Activated CD4-positive, alpha-beta T cell treated with anti-CD3 and anti-CD28 coated beads, Interleukin-10, Interleukin-2, amounts not matched to agents 100 ng/mL and 50 ng/mL, durations not matched to agents 16 hours and 8 hours (primary cell): ENCODE data around the gene SCO2.

Experiments
- DNase-seq: peaks from one replicate; pipeline ENCODE4 v3.0.0-alpha.2; 2020

SCO2 gene

DNA sequence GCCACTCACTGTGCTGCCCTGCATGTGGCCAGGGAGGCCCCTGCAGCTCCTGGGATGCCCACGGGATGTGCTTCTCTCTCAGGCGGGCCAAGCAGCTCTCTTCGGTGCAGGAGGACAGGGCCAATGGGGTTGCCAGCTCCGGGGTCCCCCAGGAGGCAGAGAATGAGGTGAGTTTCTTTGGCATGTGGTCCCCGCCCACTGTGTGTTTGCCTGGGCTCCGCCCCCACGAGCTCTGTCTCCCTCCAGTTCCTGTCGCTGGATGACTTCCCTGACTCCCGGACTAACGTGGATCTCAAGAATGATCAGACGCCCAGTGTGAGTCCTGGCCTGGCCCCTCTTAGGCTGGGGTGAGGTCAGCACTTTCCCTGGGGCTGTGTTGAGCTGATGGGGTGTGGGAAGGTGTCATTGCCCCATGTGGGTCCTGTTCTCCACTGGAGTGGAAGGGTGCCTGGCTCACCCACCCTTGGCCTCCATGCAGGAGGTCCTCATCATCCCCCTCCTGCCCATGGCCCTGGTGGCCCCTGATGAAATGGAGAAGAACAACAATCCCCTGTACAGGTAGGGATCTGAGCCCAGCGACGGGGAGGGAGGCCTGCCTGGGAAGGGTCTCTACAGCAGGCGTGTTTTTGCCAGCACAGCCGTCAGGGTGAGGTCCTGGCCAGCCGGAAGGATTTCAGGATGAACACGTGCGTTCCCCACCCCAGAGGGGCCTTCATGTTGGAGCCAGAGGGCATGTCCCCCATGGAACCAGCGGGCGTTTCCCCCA, 7.7 kb downstream of the SCO2 start:
- no peak for DNase-seq

DNA sequence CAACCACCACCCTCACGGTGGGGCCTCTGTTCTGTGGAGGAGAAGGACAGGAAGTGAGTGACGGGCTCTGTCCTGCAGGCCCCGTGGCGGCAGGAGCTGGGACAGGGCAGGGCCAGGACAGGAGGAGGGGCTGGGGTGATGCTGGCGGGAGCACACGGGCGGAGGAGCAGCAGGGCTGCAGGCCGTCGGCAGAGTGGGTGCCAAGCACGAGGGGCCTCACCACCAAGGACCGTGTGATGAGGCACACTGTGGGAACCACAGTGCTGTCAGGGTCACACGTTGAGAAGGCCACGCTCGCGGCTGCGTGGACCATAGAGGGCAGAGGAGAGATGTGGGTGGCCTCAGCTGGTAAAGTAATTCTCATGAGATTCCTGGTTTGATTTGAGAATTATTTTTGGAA, 8.5 kb downstream of the SCO2 start:
- DNase-seq = no peak

DNA sequence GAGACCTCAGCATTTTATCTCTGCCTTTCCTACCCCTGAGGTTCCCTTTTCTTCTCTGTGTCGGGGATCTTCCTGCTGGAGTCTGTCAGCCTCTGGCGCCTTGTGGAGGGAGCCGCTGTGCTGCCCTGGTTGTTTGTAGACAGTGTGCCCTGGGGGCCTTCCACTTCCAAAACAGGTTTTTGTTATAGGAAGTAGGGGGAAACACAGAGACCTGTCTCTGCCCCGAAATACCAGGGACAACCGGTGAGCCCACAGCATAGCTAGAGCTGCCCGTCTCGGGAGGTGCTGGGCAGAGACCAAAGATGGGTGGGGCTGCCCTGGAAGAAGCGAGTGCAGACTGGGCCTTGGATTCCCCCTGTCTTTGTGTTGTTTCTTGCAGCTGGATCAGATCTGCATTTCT, 9.3 kb downstream of the SCO2 start:
- no peak for DNase-seq

DNA sequence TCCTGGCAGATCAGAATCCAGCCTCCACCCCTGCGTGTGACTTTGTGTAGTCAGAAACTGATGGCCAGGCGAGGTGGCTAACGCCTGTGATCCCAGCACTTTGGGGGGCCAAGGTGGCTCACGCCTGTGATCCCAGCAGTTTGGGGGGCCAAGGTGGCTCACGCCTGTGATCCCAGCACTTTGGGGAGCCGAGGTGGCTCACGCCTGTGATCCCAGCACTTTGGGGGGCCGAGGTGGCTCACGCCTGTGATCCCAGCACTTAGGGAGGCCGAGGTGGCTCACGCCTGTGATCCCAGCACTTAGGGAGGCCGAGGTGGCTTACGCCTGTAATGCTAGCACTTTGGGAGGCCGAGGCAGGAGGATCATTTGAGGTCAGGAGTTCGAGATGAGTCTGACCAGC, 12.2 kb downstream of the SCO2 start:
- DNase-seq = no peak

DNA sequence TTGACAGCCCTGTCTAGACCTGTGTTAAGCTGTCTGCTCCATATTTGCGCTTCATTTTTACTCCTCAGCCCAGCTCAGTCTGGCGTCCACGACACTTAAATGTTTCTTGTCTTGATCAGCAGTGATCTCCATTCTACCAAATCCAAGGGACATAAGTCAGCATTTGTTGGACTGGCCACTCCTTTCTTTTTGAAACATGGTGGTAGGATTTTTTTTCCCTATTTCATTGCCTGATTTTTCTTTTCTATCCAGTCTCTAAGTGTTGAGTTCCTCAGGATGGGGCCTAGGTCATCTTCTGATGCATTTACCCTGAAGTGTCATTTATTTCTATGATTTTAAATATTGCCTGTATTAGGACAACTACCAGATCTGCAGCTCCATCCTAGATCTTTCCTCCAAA, 16.5 kb downstream of the SCO2 start:
- no peak for DNase-seq

DNA sequence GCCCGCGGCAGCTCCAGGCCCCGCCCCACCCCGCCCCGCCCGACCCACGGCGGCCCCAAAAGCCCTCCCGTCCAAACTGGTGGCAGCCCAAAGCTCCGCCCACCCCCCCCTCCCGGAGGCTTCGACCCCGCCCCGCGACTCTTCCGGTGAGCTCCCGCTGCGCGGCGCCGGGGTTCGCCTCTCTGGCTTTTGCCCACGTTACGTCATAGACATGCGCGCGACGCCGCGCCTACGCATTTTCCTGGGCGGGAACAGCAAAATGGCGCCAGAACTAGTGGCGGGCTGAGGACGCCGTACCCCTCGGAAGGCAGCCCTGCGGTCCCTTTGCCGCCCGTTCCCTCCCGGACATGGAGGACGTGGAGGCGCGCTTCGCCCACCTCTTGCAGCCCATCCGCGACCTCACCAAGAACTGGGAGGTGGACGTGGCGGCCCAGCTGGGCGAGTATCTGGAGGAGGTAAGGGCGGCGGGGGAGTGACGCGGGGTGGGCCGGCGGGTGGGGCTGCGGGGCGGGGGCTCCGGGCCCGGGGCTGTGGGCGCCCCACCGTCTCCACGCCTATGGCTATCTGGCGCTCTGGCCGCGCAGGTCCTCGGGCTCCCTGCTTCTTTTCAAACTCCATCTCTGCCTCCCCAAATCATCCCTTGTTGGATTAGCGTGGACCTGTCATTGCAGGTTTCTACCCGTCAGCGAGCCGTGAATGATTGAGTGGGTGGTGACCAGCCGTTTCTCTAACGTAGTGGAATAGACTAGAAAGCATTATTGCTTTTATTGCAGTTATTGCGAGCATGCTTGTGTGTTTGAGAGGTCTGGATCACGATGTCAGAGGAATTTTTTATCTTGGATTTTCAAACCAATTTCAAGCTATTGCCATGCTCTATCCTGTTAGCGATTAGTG, 17.2 kb downstream of the SCO2 start, which contains the start of gene NCAPH2:
Gene NCAPH2 (plus strand): TSS at position 234 of the 894 bp plus-strand sequence. CDS start 114 bp downstream, at position 348.
- peak; percentile 98 for DNase-seq

DNA sequence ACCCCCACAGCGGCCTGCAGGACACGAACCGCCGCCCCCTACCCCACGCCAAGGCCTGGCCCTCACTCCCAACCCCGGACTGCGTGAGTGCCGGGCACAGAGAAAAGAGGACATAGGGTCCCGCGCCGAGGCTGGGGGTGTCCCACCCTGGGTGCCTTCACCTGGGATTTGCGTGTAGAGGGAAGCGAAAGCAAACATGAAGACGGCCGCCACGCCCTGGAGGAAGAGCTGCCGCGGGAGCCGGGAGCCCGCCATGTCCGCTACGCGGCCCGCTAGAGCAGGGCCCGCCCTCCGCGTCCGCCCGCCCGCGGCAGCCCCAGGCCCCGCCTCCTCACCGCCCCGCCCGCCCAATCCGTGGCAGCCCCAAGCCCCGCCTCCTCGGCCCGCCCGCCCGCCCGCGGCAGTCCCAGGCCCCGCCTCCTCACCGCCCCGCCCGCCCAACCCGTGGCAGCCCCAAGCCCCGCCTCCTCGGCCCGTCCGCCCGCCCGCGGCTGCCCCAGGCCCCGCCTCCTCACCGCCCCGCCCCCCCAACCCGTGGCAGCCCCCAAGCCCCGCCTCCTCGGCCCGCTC, 17.9 kb downstream of the SCO2 start, which contains the start of gene LMF2:
Gene LMF2 (minus strand): TSS at position 282 of the 570 bp plus-strand sequence. CDS start 27 bp downstream, at position 255.
- DNase-seq = peak; percentile 94

DNA sequence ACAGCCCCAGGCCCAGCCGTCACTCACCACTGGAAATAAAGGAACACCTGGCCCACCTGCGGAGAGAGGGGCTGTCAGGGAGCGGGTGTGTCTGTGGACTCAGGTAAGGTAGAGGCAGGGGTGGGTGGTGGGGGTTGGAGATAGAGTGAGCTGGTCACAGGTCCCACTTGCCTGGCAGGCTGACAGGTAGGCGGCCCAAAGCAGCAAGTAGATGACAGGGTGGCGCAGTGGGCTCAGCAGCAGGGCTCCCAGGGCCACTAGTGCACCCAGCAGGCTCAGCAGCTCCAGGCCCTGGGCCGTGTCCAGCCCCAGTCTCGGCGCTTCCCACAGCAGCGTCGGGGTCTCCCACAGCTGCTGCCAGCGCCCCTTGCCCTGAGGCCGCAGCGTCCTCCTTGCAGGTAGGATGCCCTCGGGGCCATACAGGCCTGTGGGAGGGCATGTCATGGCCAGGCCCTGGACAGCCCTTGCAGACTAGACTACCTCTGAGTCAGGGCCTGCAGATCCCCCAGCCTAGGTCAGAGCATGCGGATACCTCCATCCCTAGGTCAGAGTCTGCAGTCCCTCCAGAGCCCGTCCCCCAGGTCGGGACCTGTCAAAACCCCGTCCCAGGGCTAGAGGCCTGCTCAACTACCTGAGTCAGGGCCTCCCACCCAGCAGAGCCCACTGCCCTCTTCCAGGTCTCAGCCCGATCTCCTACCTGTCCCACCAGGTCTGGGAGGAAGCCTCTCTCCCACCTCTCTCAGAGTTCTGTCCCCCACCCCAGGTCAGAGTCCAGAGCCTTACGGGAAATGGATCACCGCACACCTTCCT, 18.6 kb downstream of the SCO2 start:
- no peak for DNase-seq

DNA sequence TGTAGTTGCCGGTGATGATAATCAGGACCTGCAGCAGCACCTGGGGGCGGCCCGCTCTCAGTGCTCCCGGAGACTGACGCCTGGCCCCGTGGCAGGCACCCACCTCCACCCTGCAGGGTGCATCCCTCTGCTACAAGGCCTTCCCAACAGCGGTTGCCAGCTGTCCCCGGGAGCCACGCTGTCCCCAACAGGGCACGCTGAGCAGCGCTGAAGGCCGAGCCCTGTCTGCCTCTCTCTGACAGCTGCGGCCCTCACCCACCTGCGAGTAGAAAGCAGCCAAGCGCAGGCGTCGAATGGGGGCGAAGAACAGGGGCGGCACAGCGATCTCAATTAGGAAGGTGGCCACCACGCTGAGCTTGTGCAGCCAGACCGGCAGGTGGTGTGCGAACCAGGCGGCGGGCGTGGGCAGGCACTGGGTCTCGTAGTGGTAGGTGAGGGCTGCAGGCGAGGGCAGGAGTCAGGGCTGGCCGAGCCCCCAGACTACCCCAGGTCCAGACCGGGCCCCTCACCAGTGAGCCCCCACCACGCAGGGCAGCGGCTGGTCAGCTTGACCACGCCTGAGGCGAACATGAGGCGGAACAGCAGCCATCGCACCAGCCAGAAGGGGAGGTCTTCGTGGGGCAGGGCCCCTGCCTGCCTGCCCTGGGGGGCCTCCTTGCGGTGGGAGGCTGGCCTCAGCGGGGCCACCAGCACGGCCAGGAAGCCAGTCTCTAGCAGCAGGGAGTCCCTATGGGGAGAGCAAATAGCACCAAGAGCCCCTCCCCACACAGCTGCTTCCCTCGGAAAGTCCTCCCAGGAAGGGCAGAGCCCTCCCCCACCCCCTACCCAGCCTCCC, 19.4 kb downstream of the SCO2 start:
- DNase-seq = no peak

DNA sequence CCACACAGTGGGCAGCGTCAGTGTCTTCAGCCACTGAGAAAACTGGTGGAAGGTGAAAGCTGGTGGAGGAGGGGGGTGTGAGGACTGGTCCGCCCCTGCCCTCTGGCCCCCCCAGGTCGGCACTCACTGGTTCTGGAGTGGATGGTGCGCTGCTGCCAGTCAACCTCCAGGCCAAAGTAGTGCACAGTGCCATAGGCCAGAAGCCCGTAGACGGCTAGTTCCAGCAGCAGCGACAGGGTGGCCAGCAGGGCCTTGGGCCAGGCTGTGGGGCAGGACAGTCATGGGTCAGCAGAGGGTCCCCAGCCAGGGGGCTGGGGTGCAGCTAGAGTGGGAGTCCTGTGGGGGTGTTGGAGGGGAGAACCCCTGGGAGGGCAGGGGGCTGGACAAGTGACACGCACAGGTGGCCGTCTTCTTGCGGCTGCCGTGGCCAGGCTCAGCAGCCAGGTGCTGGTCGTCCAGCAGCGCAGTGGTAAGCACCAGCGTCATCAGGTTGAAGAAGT, 20.1 kb downstream of the SCO2 start:
- DNase-seq = no peak

DNA sequence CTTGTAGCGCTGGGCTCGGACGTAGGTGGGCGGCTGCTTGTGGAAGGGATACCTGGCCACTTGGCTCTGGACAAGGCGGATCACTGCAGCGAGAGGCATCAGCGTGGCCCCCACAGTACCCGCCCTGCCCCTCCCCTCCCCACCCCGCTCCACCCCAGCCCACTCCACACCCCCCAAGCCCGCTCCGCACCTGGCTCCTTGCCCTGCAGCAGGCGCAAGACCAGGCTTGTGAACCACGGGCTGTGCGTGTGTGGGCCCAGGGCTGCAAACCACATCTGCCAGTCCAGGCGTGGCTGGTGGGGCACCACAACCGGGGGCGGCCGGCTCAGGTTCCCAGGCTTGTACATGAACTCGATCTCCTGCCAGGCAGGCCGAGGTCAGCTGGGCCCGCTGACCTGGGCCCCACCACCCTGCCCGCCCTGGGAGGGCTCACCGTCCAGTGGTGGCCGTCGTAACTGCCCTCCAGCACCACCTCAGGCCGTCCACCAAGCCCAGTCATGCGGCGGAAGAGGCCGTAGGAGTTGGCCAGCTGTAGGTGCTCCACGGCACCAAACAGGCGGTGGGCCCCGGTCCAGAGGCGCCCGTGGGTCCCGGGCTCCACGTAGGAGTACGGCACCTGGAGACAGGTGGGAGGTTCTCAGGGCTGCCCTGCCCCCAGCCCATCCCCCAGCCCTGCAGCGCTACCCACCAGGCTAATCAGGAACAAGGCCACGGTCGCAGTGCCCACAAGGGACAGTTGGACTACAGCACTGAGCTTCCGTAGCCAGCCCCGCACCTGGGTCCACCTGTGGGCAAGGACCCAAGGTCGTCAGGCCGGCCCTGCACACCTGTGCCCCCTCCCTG, 20.8 kb downstream of the SCO2 start:
- no peak for DNase-seq

DNA sequence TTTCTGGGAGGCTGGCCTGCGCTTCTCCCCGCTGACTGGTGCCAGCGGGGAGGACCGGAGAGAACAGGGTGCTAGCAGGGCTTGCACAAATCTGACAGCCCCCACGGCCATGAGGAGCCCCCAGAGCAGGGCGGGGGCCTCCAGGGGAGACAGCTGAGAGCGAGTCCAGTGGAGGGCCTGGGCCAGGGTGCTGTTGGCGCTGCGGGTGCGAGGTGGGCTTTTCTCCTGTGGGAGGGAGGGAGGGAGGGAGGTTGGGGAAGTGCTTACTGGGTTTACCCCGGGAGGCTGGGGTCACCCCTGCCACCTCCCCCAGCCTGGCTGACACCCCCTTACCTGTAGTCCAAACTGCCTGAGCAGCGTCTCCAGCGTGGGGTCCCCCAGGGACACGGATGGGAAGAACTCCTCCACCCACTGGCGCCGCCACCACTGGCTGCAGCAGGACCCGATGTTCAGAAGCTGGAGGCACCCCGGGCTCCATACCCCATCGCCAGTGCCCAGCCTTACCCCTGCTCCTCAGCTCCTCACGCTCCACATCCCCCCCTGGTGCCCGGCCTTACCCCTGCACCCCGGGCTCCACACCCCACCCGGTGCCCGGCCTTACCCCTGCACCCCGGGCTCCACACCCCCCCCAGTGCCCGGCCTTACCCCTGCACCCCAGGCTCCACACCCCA, 21.8 kb downstream of the SCO2 start:
- DNase-seq = peak; percentile 26

DNA sequence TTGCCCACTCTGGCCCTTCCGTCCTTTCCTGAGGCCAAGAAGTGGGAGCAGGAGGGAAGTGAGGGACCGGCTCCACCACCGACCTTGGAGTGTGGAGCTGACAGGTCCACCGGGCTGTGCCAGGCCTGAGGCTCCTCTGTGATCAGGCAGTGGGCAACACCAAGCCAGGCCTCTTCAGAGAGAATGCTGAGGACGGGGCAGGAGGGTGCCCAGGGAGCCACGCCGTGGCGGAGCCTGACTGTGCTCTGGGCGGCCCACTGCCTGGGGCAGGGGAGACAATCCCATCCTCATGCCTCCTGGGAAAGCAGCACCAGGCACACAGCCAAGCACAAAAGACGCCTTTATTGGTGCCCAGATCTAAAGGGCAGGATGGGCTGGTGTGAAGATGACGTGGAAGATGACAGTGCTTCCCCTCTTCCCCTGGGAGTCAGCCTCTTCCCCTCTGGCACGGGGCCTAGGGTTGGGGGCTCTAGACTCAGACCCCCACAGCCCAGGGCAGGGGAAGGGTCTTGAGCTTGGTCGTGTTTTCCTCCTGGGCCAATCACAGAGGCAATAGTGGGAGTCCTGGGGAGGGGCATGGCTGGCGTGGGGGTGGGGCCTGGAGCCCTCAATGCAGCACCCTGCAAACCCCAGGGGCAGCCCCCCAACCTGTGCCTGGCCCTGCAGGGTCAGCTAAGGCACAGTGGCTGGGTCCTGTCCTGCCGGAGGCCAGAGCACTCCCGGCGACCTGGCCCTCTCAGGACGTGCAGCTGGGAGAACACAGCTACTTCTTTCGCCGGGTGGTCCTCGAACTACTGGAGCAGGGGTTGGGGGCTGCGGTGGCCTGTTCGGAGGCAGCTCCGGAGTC, 22.5 kb downstream of the SCO2 start:
- no peak for DNase-seq

DNA sequence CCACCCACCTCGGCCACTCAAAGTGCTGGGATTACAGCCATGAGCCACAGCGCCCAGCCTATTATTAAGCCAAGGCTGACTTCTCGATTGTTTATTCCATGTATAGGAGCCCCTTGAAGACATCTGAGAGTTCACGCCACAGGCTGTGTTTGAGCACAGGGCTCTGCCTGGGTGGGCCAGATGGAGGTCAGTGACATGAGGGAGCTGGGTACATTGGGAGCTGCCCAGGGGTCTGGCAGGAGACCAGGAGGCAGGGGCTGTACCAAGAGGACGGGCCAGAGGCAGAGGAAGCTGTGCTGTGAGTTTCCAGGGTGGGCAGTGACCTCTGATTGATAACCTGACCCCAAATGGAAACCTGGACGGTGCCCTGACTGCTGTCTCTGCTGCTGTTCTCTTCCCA, 23.3 kb downstream of the SCO2 start:
- DNase-seq = no peak

DNA sequence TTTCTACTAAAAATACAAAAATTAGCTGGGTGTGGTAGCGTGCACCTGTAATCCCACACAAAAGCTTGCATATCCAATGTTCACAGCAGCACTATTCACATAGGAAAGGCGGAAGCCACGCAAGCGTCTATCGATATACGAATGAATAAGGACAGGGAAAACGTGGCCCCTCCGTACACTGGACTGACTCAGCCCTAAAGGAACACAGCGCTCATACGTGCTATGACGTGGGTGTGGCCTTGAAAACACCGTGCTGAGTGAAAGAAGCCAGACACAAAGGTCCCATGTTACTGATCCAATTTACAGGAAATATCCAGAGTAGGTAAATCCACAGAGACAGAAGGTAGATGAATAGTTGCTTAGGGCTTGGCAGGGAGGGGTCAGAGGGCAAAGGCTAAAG, 24.9 kb downstream of the SCO2 start:
- DNase-seq = no peak

DNA sequence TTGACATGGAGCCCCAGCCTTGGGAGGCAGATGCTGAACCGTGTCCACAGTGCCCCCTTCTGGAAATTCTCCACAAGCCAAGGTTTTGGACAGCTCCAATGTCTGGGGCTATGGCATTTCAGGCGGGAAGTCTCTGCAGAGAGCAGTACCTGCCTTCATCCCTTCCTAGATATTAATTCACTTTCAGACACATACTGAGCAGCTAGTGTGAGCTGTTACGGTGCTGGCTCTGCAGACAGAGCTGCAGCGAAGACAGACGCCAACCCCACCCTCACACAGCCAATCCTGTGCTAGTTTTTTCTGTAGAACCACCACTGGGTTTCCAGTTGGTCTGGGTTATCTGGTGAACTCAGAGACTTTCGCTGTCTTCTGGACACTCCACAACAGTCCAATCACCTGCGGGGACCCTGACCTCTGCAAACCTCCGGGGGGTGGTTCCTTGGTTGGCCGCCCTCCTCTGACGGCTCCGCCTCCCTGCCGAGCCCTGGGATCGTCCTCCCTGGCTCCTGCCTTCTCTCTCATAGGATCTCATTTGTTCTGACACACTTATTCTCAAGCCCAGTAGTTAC, 27.0 kb downstream of the SCO2 start:
- DNase-seq = peak; percentile 81

DNA sequence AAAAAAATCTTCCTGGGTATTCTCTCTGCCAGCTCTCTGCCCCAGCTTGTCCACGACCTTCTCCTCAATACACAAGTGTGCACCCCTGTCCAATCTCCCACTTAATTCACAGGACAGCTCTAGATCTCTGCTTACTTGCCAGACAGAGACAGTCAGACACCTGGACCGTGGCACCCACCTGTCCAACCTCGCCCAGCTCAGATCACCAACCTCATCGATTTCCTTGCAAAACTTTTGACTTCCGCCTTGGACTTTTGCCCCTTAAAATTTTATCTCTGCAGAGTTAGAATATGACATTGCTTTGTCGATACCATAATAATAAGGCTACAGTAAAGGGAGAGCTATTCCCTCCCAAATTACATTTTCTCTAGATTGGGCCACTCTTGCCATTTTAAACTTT, 28.3 kb downstream of the SCO2 start:
- no peak for DNase-seq

DNA sequence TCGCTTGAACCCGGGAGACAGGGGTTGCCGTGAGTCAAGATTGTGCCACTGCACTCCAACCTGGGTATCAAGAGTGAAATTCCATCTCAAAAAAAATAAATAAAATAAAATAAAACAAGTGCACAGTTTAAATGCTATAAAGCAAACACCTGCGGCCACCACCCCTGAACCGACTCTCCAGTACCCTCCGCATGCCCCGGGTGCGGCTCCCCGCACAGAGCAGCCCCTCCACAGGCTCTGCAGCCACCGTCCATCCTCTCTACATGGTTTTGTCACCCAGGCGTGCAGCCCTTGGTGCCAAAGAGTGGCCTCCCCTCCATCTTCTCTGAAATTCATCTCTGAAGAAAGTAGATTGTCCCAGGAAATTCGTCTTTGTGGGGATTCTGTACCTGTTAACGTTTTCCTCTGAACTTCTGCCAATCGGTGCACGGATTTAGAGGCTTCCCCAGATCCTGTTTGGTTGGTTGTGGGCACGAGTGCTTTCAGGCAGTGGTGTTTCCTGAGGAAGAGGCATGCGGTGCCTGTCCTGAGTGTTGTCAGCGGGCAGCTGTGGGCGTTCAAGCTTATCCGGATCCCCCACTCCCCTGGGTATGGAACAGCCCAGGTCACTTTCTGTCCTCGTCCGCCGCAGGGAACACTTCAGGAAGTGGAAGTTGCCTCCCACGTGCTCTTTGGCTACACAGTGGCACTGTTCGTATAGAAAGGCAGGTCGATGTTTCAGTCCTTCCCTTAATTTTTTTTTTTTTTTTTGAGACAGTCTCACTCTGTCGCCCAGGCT, 34.7 kb downstream of the SCO2 start:
- DNase-seq = no peak
